ENCODE data around the gene NPHP3.

NPHP3 gene

DNA sequence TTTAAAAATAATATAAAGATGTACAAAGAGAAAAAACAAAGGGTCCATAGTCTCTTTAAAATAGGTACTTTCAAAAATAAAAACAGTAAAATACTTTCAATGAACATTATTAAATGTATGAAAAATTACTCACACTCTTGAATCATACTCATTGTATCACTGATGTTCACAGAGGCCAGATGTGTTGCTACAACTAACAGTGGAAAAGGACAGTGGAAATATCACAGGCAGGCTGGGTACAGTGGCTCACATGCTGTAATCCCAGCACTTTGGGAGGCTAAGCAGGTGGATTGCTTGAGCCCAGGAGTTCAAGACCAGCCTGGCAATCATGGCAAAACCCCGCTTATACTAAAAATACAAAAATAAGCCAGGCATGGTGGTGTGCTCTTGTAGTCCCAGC, 26.8 kb downstream of the NPHP3 start:
- TF ChIP-seq, protein P1, sequence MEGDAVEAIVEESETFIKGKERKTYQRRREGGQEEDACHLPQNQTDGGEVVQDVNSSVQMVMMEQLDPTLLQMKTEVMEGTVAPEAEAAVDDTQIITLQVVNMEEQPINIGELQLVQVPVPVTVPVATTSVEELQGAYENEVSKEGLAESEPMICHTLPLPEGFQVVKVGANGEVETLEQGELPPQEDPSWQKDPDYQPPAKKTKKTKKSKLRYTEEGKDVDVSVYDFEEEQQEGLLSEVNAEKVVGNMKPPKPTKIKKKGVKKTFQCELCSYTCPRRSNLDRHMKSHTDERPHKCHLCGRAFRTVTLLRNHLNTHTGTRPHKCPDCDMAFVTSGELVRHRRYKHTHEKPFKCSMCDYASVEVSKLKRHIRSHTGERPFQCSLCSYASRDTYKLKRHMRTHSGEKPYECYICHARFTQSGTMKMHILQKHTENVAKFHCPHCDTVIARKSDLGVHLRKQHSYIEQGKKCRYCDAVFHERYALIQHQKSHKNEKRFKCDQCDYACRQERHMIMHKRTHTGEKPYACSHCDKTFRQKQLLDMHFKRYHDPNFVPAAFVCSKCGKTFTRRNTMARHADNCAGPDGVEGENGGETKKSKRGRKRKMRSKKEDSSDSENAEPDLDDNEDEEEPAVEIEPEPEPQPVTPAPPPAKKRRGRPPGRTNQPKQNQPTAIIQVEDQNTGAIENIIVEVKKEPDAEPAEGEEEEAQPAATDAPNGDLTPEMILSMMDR (IDR thresholded peaks at IDR 0.05; ENCODE audit: extremely low read depth, insufficient read depth, missing control alignments), result no peak
- in situ Hi-C loops (cut with MboI; ENCODE audit: low pct_unique_long_range_greater_than_20kb, low sequenced_read_pairs, unreplicated experiment), result no loop called here
- no peak for DNase-seq (ENCODE audit: low spot score)

DNA sequence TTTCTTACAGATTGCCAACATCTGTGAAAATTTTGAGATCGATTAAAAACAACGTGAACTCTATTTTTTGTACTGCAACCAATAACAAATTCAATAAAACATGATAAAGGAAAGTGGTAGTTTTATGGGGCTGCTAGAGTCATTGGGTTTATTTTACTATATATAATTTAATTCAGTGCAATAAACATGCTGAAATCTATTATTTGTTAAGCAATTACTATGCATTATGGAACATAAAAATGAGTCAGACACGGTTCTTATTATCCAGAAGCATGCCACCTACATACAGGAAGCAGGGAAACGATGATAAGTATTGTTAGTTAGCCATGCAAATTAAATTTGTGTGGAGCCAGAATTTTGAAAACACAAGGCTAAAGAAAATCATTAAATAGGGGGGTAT, 27.2 kb downstream of the NPHP3 start:
- TF ChIP-seq, protein P1 (IDR thresholded peaks at IDR 0.05; ENCODE audit: extremely low read depth, insufficient read depth, missing control alignments), result no peak
- DNase-seq (ENCODE audit: low spot score), result no peak
- in situ Hi-C loops (cut with MboI; ENCODE audit: low pct_unique_long_range_greater_than_20kb, low sequenced_read_pairs, unreplicated experiment), result no loop called here

DNA sequence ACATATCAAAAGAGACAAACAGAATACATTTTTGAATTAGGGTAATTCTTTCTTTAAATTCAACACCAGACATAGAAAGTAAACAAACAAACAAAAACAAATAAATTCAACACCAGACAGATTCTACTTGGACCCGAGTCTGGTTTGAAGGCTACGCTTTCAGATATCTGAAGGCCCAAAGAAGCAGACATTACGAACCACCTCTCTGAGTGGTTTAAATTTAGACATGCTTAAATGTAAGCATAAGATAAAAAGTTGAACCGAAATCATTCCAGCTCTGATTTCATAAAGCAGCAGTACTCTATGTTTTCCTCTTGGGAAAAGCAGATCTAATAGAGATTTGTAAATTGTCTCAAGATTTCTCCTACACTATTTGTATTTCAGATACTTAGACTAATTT, 32.2 kb downstream of the NPHP3 start:
- in situ Hi-C loops (cut with MboI; ENCODE audit: low pct_unique_long_range_greater_than_20kb, low sequenced_read_pairs, unreplicated experiment), result no loop called here
- no peak for DNase-seq (ENCODE audit: low spot score)
- TF ChIP-seq, protein P1 (IDR thresholded peaks at IDR 0.05; ENCODE audit: extremely low read depth, insufficient read depth, missing control alignments), result no peak

DNA sequence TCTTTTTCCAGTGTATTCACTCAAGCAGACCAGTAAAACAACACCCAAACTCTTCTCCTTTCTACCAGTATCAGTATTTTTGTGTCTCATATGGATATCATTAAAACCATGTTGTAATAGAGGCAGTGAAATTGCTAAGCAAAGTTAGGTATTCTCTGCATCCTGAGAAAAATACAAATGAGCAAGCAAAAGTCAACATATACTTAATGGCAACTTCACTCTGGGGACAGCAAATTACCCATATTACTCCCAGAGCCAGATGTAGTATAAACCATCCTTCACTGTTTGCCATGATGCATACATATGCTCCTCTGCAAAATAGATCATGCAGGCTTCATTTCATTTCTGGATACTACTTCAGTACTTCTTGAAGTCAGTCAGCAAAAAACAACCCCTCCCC, 40.0 kb downstream of the NPHP3 start:
- TF ChIP-seq, protein P1 (IDR thresholded peaks at IDR 0.05; ENCODE audit: extremely low read depth, insufficient read depth, missing control alignments), result no peak
- in situ Hi-C loops (cut with MboI; ENCODE audit: low pct_unique_long_range_greater_than_20kb, low sequenced_read_pairs, unreplicated experiment), result no loop called here
- DNase-seq (ENCODE audit: low spot score), result no peak

DNA sequence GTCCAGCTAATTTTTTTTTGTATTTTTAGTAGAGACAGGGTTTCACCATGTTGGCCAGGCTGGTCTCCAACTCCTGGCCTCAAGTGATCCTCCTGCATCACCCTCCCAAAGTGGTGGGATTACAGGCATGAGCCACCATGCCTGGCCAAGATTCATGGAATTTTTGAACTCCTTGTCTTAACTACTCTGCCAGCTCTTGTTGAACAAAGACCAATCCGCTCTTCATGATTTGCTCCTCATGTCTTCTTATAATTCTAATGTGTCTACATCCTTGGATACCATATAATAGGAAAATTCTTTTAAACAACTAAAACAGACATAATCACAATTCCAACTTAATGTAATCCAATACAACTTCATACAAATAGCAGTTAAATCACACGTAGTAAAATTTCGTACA, 40.8 kb downstream of the NPHP3 start:
- TF ChIP-seq, protein P1 (IDR thresholded peaks at IDR 0.05; ENCODE audit: extremely low read depth, insufficient read depth, missing control alignments), result no peak
- no peak for DNase-seq (ENCODE audit: low spot score)
- in situ Hi-C loops (cut with MboI; ENCODE audit: low pct_unique_long_range_greater_than_20kb, low sequenced_read_pairs, unreplicated experiment), result no loop called here

DNA sequence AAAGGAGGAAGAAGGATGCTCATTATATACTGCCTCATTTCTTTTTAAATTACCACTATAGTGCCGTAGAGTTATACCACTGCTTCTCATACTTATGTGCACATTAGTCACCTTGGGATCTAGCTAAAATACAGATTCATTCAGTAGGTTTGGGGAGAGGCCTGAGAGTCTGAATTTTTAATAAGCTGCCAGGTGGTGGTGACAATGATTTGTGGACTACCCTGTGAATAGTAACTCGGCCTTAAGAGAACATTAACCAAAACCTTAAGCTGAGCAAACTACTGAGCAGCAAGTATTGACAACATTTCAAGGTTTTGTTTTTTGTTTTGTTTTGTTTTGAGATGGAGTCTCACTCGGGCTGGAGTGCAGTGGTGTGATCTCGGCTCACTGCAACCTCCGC, 42.3 kb downstream of the NPHP3 start:
- DNase-seq (ENCODE audit: low spot score), result no peak
- TF ChIP-seq, protein P1 (IDR thresholded peaks at IDR 0.05; ENCODE audit: extremely low read depth, insufficient read depth, missing control alignments), result no peak
- in situ Hi-C loops (cut with MboI; ENCODE audit: low pct_unique_long_range_greater_than_20kb, low sequenced_read_pairs, unreplicated experiment), result no loop called here

DNA sequence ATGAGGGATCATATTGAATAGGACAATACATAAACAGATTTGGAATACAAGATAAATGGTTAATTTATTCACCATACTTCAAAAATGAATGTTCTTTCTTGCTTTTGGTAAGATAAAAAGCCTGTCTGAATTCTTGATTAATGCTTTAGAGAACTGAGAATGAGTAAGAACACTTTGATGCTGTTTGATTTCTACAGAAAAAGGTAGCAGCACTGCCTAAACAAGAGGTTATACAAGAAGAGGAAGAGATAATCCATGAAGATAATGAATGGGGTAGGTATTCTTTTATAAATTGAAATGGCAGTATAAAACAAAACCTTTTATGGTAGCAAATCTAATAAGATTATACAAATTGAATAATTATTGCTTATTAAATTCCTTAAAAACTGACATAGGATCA, 46.8 kb downstream of the NPHP3 start:
- in situ Hi-C loops (cut with MboI; ENCODE audit: low pct_unique_long_range_greater_than_20kb, low sequenced_read_pairs, unreplicated experiment), result no loop called here
- TF ChIP-seq, protein P1 (IDR thresholded peaks at IDR 0.05; ENCODE audit: extremely low read depth, insufficient read depth, missing control alignments), result no peak
- no peak for DNase-seq (ENCODE audit: low spot score)

All from GM13977 (cell line).